ENCODE data around the gene IL17RE.
A peak's percentile ranks its signal among the peaks of the same experiment; 100 is the strongest.
"Not testable (repeated sequence)": the region's sequence is repeated elsewhere in the genome, so short reads cannot be mapped to it uniquely, and the experiment has no call there.

IL17RE gene, protein sequence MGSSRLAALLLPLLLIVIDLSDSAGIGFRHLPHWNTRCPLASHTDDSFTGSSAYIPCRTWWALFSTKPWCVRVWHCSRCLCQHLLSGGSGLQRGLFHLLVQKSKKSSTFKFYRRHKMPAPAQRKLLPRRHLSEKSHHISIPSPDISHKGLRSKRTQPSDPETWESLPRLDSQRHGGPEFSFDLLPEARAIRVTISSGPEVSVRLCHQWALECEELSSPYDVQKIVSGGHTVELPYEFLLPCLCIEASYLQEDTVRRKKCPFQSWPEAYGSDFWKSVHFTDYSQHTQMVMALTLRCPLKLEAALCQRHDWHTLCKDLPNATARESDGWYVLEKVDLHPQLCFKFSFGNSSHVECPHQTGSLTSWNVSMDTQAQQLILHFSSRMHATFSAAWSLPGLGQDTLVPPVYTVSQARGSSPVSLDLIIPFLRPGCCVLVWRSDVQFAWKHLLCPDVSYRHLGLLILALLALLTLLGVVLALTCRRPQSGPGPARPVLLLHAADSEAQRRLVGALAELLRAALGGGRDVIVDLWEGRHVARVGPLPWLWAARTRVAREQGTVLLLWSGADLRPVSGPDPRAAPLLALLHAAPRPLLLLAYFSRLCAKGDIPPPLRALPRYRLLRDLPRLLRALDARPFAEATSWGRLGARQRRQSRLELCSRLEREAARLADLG

GRCh38 chr3:9902372-9903237 is at the start of gene IL17RE:
TSS of gene IL17RE (plus strand) at chr3:9902848. CDS start at chr3:9902933, 85 bp downstream.
- no peak for DNase-seq

DNA sequence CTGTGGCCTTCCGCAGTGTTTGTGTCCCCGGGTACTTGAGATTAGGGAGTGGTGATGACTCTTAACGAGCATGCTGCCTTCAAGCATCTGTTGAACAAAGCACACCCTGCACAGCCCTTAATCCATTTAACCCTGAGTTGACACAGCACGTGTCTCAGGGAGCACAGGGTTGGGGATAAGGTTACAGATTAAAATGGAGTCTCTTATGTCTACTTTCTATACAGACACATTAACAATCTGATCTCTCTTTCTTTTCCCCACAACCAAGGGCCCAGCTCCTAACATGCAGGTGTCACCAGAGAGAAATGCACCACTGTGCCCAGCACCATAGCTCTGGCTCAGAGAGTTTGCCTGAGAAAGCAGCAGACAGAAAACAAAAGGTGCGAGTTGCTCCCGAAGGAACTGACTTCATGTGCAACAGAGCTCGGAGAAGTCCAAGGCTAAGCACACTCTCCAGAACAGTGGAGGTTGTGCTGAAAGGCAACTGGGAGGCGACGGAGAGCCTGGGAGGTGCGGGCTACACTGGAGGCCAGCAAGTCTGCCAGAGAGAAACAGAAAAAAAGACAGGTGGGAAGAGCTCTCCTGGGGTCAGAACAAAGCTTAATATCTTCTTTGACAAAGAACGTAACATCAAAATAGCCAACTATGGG is 48.2 kb upstream of the IL17RE start:
- not testable (repeated sequence) for DNase-seq

DNA sequence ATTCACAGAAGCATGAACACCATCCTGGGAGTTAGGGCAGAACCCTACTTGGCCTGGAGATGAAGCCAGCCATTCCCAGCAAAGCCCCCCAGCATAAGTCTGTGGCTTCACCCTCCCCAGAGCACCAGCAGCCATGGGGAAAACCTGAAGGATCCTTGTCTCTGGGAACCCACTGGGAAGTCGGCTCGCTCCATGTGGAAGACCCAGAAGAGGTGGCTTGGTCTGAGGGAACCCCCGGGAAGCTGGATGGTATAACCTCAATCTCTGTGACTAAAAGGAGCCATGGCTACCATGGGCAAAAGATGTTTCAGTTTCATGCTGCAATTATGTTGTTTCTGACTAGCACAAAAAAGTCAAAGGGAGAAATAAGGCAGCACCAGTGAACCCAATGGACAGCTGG is 47.1 kb upstream of the IL17RE start:
- DNase-seq, result no peak

DNA sequence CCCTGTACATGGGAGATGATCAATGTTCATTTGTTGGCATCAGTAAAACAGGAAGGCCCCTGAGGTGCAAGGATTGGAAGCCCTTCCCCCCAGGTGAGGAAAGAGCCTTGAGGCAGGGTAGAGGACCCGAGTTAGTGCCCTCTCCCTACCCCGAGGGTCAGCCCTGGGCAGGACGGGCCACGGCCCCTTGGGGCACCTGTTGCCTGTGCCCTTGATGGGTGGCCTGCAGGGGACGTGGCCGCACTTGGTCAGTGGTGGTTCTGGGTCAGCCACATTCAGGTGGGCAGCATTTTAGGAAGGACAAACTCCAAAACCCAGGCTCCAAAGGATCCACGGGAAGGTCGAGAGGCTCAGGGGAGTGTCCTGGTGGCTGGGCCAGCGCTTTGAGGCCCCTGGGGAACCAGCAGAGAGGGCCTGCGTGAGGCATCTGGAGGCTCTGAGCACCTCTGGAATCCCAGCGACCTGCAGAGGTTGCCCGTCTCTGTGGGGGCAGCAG is 43.1 kb upstream of the IL17RE start:
- no peak for DNase-seq

DNA sequence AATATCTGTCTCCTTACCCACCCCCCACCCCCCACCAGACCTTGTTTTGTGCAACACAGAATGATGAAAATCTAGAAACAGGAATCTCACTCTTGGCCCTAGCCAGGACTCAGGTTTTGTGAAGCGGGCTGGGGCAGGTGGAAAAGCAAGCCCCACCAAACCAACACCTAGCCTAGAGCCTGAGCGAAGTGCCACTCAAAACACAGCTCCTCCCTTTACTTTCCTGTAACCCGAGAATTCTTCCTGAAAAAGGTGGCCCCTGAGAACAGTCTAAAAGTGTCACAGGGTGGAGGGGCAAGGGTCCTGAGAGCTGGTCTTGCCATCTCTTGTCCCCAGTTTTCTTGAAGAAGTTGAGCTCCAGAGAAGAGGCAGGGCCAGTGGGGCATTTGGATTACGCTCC is 41.4 kb upstream of the IL17RE start:
- no peak for DNase-seq

DNA sequence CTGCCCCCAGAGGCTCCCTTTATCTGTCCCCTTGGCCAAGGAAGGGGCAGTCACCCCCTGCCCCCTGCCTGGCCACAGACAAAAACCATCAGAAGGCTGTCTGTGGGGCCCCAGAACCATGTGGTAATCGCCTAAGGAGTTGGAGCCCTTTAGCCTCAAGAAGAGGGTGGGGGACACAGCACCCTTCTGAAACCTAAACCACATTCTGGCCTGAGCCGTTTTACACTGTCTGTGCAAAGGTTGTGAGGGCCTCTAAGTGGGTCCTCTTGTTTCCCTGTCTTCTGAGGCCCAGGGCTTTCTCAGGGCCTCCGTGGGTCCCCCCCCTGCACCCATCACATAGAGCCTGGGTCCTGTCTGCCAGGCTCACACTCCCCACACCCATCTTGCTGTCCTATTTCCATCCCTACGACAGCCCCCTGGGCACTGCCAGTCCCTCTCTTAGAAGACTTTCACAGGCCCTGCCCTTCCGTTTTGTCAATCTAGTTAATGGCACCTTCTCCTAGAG is 41.0 kb upstream of the IL17RE start:
- DNase-seq, result no peak

GRCh38 chr3:9862391-9863057 is 40.1 kb upstream of the IL17RE start:
- DNase-seq, result peak; percentile 82

- DNase-seq, result no peak
Observed at GRCh38 chr3:9863058-9863772, 39.4 kb upstream of the IL17RE start.

GRCh38 chr3:9864200-9864927 is 38.3 kb upstream of the IL17RE start:
- DNase-seq, result no peak

DNA sequence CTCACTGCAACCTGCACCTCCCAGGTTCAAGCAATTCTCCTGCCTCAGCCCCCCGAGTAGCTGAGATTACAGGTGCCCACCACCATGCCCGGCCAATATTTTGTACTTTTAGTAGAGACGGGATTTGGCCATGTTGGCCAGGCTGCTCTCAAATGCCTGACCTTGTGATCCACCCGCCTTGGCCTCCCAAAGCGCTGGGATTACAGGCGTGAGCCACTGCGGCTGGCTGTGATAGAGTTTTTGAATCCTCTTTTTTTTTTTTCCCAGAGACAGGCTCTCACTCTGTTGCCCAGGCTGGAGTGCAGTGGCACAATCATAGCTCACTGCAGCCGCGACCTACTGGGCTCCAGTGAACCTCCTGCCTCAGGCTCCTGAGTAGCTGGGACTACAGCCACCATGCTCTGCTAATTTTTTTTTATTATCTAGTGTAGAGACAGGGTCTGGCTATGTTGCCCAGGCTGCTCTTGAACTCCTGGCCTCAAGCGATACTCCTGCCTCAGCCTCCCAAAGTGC is 37.5 kb upstream of the IL17RE start:
- not testable (repeated sequence) for DNase-seq

DNA sequence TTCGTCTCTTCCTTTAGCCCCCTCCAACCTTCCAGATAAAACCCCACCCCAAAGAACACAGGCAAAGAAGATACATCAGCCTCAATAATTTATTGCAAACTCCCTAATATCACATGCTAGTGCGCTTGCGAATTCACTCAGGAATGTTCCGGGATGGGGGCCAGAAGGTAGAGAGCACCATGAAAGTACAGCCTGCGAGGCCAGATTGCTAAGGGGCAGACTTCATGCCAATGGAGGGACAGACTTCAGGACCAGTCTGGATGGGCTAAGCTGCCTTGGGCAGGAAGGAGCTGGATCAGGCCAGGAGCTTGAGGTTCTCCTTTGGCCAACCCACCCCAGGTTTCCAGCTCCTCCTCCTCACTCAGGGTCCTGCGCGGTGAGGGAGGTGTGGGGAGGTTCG is 36.0 kb upstream of the IL17RE start:
- no peak for DNase-seq

- DNase-seq, result no peak
Observed at GRCh38 chr3:9867106-9867505, 35.5 kb upstream of the IL17RE start.

GRCh38 chr3:9869955-9870354 is 32.7 kb upstream of the IL17RE start:
- no peak for DNase-seq

GRCh38 chr3:9870978-9871377 is 31.7 kb upstream of the IL17RE start:
- DNase-seq, result peak; percentile 33

- DNase-seq, result not testable (repeated sequence)
Observed at GRCh38 chr3:9872067-9872466, 30.6 kb upstream of the IL17RE start.

GRCh38 chr3:9875448-9875847 is 27.2 kb upstream of the IL17RE start:
- no peak for DNase-seq

- DNase-seq, result not testable (repeated sequence)
Observed at GRCh38 chr3:9876255-9876654, 26.4 kb upstream of the IL17RE start.

- no peak for DNase-seq
Observed at GRCh38 chr3:9876991-9877390, 25.7 kb upstream of the IL17RE start.

GRCh38 chr3:9878700-9879099 is 23.9 kb upstream of the IL17RE start:
- DNase-seq, result no peak

Data from hematopoietic multipotent progenitor cell treated with erythropoietin and hydrocortisone succinate and interleukin-3 and kit ligand, for 6 days (in vitro differentiated cells).